ELF-1 (cell line): ENCODE results near the gene OBP2A.
A peak's percentile ranks its signal among the peaks of the same experiment; 100 is the strongest.

ENCODE experiments used
- DNase-seq: peaks from one replicate; pipeline ENCODE4 v3.0.0-alpha.2; 2016; ENCODE audit warnings: low read depth, low spot score

The OBP2A gene

DNA sequence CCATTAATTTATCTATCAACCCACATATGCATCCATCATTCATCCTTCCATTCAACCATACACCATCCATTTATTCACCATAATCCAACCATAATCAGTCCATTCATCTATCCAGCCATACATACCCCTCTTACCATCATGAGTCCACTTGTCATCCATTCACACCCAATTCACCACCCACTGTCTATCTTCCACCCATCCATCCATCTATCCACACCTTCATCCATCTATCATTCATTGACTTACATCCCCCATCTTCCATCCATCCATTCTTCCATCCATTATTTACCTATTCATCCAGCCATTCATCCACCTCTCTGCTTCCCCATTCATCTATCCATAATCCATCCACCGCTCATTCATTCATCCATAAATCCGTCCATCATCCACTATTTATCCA, 33.4 kb downstream of the OBP2A start:
- DNase-seq = no peak

DNA sequence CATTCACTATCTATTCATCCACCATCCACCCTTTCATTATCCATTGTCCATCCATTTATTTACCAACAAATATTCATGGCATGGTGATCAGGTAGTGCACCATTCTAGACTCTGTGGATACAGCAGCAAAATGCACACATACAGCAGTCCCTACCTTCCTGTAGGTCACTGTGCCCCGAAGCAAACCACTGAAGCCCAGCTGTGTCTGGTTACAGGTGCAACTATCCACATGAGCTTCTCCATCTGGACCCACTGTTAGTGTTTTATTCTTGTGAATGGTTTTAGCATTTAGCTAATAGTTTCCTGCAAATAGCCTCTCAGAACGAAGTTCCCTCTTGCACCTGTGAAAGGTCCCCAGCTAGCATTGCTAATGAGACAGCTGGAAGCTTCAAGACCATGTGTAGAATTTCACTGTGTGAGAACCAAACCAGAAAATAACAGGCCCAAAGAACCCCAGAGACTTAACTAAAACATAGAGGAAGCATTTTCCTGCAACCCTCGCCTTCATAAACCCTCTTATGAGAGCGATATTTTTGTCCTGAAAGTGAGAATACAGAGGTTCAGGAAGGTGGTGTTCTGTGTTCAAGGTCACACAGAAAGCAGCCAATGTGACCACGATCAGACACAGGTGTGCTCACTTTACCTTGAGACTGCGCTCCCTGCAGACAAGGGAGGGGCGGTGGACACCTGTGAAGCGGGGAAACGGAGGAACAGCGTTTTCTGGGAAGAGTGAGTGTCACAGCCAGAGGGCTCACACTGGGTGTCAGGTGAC, 34.1 kb downstream of the OBP2A start:
- DNase-seq = no peak

DNA sequence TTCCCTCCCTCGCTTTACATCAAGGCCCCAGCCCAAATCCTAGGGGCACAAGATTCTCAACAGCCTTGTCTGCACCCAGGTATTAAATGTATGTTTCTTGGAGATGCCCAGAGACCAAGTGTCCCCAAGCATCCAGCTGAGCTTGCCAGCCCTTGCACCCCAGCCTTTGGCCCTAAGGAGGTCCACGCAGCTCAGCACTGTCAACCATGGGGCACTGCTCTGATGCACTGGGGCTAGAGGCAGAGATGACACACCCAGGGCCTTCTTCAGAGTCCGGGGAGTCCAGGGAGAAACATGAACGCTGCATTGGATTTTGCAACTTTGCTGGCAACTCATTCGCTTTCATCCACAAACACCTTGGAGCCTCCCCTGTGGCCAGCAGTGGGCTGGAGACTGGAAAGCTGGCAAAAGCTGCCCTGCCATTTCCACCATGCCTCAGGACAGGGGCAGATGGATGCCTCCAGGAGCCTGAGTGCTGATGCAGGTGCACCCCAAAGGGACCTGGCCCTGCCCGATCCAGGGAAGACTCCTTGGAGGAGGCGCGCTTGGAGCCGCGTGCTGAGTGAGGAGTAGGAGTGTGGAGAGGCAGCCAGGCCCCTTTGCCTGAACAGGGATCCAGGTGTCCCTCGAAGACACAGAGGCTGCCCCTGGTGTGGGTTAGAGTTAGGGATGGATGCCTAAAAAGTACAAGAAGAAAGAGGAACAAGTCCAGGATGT, 34.9 kb downstream of the OBP2A start:
- no peak for DNase-seq

DNA sequence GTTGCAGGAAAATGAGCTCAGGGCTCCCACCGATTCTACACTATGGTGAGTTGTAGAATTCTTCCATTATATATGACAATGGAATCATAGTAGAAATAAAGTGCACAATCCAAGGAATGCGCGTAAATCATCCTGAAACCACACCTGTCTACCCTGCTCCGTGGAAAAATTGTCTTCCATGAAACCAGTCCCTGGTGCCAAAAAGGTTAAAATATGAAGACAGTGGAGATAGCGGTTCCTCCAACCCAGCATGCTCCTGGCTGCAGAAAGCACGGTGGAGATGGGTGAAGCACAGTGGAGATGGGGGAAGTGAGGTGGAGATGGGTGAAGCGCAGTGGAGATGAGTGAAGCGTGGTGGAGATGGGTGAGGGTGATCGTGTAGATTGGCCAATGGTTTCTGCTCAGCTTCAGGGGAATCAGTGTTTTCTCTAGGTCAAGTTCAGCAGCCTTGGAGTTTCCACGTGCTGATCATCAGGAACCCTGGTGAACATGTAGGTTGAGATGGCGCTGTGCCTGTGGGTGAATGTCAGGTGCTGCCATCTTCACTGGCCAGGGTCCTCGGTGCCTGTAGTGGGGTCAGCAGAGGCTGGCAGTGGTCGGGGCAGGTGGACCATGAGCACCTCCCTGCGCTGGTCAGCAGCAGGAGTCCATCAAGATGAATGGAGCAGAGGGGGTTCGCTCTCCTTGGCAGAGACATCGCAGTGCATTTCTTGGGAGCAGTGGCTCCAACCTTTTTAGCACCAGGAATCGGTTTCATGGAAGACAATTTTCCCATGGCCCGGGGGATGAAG, 35.9 kb downstream of the OBP2A start:
- no peak for DNase-seq

GRCh38 chr9:135582541-135582940, 36.6 kb downstream of the OBP2A start:
- no peak for DNase-seq

- DNase-seq = peak; percentile 41
Measured at GRCh38 chr9:135582966-135583687, 37.2 kb downstream of the OBP2A start.

DNA sequence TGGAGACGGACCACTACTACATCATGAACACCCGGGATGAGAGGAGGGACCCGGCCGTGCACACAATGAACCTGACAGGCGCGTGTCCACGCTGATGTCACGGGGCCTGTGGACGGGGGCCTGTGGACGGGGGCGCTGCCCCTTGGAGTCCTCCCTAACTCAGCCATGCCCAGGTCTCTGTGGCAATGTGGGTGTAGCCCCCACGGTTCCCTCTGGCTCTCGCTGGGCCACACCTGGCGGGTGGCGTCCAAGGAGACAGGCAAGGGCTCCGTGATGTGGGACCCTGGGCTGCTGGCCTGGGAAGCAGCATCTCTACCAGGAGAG, 37.7 kb downstream of the OBP2A start:
- no peak for DNase-seq

- no peak for DNase-seq
Measured at GRCh38 chr9:135584371-135584770, 38.4 kb downstream of the OBP2A start.

- DNase-seq = no peak
Measured at GRCh38 chr9:135584934-135585333, 39.0 kb downstream of the OBP2A start.

DNA sequence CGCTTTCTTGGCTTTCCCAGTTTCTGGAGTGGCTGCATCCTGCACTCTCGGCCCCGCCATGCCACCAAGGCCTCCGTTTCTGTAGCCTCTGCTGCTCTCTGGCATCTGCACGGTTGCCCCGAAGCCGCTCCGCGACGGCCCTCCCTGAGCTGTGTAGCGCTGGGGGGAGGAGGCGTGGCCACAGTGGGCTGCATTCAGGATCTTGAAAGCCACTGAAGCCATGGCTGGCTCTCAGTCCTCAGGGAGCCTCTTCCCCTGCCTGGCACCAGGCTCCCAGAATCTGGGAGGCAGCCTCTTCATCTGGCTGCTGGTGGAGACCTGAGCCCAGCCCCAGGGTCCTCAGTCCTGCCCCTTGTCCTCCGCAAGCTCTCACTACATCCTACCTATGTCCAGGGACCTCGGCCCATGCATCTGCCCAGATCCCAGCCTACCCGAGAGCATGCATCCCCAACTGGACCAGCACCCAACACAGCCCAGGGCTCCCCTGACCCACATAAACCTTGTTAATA, 40.7 kb downstream of the OBP2A start:
- DNase-seq = no peak

DNA sequence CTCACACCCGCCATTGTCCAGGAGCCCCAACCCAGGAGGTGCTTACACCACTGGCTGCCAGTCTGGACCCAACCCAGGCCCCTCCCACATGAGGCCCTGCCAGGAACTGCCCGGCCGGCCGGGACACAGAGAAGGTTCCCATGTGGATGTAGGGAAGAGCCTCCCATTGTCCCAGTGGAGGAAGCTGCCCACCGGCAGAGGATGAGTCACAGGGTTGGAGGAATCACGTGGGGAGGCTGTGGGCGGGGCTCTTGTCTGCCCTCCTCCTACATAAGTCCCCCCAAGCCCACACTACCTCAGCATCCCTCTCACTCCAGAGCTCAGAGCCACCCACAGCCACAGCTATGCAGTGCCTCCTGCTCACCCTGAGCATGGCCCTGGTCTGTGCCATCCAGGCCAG, 41.7 kb downstream of the OBP2A start:
- no peak for DNase-seq

DNA sequence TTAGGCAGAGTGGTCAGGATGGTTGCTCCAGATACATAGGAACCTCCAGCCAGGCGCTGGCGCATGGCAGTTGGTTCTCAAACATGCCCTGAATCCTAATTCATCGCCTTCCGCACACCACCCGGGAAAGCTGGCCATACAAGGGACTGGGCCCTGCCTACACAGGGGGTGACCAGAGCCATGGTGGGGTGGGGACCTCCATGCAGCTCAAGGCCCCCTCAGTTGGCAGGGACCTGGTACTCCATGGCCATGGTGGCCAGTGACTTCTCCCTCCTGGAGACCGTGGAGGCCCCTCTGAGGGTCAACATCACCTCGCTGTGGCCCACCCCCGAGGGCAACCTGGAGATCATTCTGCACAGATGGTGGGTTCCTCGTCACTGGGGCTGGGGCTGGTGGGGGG, 42.4 kb downstream of the OBP2A start:
- DNase-seq = no peak

DNA sequence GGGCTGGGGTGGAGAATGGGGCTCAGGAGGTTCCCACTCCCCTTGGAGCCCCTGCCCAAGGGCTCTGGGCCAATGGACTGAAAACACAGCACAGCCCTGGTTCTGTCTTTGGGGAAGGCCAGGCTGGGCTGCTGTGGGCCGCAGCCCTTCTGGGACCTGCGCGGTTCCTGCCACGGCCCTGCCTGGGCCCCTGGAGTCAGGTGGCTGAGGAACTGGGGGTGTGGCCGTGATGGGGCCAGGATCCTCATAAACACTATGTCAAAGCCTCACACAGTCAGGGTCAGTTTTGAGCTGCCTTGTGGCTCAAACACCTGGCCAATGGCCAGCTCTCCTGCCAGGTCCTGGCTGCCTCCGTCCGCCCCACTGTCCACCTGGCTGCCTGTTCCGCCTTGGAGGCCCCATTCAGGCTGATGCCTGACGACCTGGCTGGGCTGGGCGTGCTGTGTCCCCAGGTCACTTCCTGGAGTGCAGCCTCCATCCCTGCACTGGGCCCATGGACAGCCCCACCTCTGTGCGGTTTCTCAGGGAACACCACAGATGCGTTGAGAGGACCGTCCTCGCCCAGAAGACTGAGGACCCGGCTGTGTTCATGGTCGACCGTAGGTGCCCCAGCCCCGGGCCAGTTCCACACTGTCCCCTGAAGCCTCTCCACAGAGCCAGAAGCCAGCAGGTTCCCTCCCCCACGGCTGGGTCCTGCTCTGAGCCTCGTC, 43.1 kb downstream of the OBP2A start:
- no peak for DNase-seq

GRCh38 chr9:135589596-135590485, 43.9 kb downstream of the OBP2A start:
- no peak for DNase-seq

GRCh38 chr9:135590486-135591079, 44.7 kb downstream of the OBP2A start:
- no peak for DNase-seq

DNA sequence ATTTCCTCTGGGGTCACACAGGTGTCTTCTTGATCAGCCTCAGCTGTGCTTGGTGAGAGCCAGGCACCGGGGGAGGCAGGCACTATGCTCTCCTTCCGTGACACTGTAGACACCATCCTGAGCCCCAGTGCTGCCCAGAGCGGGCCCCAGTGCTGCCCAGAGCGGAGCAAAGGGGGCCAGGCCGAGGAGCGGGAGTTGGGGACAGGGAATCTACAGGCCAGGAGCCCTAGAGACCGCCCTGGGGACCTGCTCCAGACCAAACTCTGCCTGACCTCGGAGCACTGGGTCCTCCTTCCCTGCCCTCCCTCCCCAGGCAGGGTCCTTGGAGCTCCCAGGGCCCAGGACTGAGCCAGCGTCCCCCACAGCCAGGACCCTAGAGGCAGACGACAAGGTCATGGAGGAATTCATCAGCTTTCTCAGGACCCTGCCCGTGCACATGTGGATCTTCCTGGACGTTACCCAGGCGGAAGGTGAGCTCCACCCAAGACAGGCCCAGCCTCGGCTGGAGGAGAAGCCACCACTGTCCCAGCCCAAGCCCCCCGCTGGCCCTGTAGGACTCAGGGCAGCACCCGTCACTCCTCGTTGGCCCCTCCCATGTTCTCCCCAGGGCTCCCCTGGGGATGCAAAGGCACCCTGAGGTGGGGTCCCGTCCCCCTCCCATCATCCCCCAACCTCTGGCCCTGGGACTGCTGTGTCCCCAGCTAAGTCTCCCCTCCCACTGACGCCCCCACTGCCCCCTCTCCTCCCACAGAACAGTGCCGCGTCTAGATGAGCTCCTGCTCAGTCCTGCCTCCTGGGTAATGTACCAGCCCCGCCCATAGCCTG, 45.8 kb downstream of the OBP2A start:
- DNase-seq = no peak

GRCh38 chr9:135592331-135592590, 46.3 kb downstream of the OBP2A start:
- no peak for DNase-seq

DNA sequence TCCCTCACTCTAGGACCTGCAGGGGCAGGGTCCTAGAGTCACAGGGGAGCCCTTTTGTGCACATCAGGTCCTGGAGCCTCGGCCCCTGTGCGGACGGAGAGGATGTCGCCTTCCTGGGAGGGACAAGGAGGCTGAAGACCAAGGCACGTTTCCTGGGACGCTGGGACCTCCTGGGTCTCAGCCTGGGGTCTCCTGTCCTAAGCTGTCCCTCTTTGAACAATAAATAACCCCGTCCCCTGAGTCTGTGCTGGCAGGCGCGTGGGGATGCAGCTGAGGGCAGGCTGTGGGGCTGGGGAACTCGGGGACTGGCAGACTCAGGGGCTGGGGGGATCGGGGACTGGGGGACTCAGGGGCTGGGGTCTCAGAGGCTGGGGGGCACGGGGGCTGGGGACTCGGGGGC, 46.7 kb downstream of the OBP2A start:
- no peak for DNase-seq

DNA sequence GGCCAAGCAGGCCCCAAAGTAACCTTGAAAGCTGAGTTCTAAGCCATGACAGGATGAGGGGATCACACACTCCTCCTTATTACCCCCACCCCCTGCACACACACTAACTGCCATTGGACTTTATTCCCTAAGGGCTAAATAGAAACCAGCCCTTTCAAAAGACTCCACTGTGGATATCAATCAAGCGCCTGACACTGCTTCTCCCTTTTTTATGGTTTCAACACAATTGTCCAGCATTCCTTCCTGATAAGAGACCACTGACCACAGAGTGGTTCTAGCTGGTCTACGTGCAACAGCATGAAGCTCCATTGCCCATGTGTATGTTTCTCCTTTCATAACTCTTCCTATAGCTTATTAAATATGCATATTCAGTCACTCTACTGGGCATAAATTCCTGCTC, 50.3 kb downstream of the OBP2A start:
- no peak for DNase-seq
